SIG-M5 treated with dmso at 0.1 percent for 504 hours (cell line): Measurements from ENCODE around the gene PROZ.
"Not testable (repeated sequence)": the region's sequence is repeated elsewhere in the genome, so short reads cannot be mapped to it uniquely, and the experiment has no call there.

Experiments
- DNase-seq: peaks from one replicate; lab custom pipeline; 2025; ENCODE audit not compliant: unreplicated experiment; lab: John Stamatoyannopoulos, UW

PROZ gene, protein sequence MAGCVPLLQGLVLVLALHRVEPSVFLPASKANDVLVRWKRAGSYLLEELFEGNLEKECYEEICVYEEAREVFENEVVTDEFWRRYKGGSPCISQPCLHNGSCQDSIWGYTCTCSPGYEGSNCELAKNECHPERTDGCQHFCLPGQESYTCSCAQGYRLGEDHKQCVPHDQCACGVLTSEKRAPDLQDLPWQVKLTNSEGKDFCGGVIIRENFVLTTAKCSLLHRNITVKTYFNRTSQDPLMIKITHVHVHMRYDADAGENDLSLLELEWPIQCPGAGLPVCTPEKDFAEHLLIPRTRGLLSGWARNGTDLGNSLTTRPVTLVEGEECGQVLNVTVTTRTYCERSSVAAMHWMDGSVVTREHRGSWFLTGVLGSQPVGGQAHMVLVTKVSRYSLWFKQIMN

DNA sequence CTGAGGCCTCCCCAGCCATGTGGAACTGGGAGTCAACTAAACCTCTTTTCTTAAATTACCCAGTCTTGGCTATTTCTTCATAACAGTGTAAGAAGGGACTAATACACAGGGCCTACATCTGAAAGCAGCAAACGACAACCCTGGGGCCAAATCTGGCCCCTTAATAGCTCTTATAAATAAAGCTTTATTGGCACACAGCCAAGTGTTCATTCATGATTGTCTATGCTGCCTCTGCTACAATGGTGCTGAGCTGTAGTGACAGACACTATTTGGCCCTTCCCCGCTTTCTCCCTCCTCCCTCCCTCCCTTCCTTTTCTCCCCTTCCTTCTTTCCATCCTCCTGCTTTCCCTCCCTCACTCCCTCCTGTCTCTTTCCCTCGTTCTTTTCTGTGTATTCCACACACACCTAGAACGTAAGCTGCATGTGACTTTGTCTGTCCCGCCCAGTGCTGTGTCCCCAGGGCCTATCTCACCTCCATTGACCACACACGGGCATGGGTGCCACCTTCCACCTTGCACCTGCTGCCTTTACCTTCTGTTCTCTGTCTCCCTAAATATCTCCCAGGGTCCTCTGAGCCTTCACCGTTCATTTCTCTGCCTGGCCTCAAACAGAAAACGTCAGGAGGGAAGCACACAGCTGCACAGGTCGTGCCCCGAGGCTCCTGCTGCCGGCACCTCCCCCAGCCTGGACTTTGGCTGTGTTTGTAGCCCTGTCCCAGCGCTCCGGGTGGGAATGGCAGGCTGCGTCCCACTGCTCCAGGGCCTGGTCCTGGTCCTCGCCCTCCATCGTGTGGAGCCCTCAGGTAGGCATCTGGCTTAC, at the start of gene PROZ:
PROZ (plus strand) TSS at position 720 of the 819 bp plus-strand sequence; CDS start at position 733, 13 bp downstream.
- no peak for DNase-seq

DNA sequence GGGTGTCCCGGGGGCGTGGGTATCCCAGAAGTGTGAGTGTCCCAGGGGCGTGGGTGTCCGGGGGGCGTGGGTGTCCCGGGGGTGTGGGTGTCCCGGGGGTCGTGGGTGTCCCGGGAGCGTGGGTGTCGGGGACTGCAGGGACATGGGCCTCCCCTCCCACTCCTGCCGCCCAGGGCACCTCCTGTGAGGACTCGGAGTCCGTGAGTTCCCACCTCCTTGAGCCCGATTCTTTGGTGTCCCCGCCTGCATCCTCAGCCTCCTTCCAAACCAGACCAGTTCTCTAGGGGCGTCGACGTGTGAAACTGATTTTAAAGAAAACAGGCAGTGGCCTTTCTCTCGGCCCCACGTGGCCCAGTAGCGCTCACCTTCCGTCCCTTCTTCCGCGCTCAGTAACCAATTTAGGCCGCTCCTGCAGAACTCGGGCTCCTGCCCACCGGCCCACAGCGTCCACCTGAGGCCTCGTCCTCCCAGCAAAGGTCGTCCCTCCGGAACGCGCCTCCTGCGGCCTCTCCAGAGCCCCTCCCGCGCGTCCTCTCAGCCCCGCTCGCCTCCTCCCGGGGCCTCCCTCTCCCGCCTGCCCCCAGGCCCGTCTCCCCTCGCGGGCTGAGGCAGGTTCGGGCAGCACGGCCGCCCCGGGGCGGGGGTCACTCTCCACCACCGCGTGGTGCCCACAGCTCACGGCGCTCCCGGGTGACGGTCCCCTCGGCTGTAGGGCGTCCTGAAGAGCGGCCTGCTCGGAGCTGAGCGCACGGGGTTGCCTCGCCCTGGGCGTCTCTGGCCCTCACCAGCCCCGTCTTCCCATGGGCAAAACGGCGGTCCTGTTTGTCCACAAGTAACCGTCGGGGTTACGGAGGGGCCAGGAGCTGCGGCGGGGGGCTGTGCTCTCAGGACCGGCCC, 49.0 kb upstream of the PROZ start:
- no peak for DNase-seq

DNA sequence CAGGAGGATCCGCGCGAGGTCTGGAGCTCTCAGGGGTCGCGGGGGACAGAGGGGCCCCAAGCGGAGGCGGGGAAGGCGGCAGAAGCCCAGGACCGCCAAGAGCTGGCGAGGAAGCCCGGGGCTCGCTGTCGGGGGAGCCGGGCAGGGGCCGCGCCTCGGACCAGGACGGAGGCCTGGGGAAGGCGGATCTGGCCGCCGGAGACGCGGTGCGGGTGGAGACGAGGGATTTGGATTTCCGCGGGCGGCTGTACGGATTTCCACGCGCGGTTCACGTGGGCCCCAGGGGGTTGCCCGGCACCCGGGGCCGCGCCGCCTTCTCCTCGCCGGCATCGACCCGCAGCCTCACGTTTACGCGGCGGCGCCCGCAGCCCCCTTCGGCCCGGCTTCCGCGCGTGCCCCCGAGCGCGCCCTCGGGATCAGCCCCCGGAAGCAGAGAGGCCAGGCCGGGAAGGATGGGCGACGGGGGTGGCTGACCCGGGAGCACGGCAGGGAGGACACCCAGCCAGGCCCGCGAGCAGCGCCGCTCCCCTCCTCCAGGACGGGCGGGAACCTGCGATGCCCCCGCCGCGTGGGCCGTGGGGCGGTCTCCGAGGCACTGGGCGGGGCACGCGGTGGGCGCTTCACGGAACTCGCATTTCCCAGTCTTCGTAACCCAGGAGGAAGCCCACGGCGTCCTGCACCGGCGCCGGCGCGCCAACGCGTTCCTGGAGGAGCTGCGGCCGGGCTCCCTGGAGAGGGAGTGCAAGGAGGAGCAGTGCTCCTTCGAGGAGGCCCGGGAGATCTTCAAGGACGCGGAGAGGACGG, 48.2 kb upstream of the PROZ start:
- DNase-seq, result no peak

DNA sequence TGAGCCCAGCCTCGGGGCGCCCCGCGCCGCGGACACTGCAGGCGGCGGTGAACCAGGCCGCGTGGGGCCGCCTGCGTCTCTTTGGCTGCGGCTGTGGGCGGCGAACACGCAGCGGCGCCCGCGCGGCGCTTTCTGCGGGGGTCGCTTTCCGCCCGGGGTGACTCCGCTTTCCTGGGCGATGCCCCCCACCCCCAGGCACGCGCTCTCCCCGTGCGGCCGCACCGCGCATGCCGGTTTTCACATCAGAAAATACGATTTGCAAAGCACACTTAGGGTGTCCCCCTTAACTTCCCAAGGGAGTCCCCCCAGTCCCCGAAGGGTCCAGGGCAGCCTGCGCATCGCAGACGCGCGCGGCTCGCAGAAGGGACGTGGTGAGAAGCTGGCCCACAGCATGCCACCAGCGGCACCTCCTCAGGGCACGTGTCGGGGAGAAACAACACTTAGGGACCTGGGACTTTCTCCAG, 47.6 kb upstream of the PROZ start:
- no peak for DNase-seq

DNA sequence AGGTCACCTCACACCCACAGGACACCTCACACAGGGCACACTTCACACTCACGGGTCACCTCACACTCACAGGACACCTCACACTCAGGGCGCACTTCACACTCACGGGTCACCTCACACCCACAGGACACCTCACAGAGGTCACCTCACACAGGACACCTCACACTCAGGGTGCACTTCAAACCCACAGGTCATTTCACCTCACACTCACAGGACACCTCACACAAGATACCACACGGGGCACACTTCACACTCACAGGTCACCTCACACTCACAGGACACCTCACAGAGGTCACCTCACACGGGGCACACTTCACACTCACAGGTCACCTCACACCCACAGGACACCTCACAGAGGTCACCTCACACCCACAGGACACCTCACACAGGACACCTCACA, 46.6 kb upstream of the PROZ start:
- not testable (repeated sequence) for DNase-seq

DNA sequence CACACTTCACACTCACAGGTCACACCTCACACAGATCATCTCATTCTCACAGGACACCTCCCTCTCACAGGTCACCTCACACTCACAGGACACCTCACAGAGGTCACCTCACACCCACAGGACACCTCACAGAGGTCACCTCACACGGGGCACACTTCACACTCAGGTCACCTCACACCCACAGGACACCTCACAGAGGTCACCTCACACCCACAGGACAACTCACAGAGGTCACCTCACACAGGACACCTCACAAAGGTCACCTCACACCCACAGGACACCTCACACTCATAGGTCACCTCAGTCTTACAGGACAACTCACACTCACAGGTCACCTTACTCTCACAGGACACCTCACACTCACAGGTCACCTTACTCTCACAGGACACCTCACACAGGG, 46.0 kb upstream of the PROZ start:
- not testable (repeated sequence) for DNase-seq

DNA sequence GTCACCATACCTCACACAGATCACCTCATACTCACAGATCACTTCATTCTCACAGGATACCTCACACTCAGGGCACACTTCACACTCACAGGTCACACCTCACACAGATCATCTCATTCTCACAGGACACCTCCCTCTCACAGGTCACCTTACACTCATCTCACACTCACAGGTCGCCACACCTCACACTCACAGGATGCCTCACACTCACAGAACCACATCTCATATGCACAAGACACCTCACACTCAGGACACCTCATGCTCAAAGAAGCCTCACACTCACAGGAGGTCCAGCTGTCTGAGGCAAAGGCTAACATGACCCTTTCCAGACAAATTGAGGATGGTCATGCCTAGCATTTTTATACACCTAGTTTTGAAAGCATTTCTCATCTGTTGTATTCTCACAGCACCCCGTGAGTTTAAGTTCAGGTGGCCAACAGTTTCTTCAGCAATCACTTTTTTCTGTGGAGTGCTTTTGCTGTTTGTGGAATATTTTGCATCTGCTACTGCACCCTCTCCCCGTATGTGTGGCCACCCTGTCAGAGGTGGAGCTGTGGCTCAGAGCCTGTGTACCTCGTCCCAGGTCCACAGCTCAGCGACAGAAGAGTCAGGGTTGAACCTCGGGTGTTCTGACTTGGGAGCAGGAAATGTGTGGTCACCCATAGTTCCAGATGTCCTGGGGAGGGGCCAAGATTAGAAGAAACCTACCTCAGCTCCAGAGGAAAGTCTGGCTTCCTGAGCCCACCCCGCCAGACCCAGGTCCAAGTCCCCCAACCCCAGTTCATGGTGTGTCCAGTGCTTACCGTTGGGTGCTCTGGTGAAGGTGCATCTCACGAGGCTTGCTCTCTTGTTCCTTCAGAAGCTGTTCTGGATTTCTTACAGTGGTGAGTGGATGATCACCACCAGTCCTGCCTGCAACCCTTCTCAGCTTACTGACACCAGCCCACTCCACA, 45.3 kb upstream of the PROZ start:
- no peak for DNase-seq

DNA sequence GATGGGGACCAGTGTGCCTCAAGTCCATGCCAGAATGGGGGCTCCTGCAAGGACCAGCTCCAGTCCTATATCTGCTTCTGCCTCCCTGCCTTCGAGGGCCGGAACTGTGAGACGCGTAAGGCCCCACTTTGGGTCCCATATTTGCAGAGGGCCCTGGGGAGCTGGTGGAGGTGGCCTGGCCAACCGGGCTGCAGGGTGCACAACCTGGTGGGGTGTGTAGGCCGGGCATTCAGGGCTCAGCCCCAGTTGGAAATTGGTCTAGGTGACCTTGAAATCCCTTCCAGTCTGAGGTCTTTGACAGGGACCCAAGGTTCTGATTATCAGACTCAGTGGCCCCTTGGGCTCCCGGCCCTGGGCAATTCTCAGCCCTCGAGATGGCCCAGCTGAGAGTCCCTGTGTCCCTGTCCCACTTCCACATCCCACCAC, 44.6 kb upstream of the PROZ start:
- no peak for DNase-seq

DNA sequence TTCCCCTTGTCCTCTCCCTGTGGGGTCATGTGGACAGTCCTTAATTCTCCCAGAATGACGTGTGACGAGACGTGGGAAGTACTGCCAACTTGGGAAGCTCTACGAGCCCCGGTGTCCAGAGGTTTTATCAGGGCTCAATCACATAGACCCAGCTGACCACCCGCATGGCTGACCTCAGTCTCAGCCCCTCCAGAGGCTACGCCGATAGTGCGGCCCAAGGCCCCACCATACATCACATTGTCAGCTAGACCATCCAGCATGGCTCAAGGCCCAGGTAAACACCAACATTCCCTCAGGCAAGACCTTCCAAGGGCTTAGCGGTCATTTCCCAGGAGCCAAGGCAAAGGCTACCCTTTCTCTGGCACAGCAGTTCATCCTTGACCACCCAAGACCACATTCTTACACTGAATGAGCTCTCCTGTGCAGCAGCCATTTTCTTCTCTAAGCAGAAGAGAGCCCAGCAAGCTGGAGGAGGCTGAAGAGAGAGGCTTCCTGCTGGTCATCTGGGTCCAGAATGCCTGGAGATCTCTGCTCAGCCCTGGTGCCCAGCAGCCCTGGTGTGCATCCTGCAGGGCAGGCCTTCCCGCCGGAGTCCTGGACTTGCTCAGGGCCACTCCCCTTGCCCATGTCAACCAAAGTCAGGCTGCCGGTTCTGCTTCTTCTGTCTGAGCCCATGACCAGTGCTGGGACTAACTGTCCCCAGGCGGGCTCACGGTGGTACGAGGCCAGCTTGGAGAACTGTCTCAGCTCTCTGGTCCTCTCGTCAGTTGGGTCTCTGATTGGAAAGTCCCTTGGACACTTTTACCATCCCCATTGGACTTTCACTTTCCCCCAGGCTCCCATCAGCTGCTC, 43.7 kb upstream of the PROZ start:
- DNase-seq, result no peak

DNA sequence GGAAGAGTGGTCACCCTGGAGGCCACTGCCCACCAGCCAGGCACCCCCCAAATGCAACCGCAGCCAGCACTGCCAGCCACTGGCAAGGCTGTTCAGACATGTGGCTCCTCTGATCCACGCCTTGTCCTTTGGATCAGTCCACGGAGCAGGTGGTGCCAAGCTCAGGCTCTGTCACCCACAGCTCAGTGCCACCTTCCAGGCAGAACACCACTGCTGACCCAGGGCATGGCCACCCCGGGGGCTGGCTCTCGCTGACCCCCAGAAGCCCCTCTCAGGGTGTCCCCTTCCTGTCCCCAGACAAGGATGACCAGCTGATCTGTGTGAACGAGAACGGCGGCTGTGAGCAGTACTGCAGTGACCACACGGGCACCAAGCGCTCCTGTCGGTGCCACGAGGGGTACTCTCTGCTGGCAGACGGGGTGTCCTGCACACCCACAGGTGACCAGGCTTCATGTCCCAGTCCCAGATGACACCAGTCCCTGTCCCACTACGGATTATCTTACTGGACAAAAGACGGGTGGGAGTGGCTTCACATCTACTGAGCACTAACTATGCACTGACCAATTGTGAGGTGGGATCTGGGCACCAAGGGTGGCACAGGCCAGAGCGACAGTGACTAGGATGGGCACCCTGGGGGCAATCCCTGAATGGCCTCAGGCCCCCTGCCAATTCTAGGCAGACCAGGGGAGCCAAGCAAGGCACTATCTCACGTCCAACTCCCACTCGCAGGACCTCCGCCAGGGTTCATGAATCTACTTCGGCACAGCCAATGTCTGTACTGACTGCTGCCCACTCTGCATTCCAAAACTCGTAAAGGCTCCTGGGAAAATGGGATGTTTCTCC, 42.9 kb upstream of the PROZ start:
- no peak for DNase-seq

DNA sequence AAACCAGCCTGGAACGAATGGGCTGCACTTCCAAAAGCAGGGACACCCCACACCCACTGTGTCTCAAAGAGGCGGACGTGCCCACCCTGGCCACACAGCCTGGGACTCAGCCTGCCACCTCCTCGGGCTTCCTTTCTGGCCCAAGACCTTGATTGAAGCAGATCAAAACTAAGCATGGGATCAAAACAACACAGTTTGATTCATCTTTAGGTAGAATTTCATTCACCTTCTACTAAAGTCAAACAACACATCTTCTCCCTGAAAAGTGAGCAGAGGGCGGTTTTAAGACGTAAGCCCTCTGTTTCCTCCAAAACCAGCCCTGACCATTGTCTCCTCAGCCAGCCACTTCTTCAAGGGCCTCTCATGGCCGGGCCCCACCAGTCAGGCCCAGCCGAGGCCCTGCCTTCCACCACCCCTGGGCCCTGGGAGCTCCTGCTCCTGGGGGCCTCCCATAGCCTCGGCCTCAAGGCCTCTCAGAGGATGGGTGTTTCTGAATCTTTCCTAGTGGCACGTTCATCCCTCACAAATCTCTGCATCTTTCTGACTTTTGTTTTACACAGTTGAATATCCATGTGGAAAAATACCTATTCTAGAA, 42.1 kb upstream of the PROZ start:
- DNase-seq, result no peak

DNA sequence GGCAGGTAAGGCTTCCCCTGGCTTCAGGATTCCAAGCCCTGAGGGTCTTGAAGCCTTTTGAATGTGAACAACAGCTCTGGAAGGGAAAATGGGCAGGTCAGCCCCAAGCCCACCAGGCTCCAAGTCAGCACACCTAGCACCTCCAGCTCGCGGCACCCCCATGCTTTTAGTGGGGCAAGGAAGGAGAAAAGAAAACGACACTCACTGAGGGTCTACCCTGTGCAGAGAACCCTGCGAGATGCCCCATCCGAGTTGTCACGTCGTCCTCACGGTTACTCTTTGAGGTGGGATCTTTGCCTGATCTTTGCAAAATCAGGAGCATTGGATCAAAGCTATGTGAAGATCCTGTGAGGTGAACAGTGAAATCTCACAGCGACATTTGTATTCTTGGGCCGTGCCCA, 41.6 kb upstream of the PROZ start:
- DNase-seq, result no peak

DNA sequence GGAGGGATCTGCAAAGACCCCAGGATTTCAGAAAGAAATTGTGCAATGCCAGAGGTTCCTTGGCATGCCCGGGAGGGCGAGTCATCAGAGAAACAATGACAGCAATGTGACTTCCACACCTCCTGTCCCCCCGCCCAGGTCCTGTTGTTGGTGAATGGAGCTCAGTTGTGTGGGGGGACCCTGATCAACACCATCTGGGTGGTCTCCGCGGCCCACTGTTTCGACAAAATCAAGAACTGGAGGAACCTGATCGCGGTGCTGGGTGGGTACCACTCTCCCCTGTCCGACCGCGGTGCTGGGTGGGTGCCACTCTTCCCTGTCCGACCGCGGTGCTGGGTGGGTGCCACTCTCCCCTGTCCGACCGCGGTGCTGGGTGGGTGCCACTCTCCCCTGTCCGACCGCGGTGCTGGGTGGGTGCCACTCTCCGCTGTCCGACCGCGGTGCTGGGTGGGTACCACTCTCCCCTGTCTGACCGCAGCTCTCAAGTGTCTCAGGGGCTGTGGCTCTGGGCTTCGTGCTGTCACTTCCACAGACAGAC, 41.0 kb upstream of the PROZ start:
- no peak for DNase-seq

DNA sequence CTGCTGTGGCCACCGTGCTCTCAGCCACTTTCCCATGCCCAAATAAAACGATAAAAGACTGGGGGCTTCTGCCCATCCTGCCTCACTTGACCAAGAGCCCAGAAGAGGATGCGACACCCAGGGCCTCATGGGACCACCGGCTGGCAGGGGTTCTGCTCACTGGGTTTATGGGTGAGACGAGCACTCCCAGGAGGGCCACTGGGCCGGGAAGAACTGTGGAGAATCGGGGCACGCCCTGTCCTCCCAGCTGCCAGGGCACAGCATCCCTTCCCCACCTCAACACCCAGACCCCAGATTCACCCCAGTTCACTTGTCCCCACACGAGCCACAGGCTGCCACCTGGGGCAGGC, 40.6 kb upstream of the PROZ start:
- DNase-seq, result no peak

DNA sequence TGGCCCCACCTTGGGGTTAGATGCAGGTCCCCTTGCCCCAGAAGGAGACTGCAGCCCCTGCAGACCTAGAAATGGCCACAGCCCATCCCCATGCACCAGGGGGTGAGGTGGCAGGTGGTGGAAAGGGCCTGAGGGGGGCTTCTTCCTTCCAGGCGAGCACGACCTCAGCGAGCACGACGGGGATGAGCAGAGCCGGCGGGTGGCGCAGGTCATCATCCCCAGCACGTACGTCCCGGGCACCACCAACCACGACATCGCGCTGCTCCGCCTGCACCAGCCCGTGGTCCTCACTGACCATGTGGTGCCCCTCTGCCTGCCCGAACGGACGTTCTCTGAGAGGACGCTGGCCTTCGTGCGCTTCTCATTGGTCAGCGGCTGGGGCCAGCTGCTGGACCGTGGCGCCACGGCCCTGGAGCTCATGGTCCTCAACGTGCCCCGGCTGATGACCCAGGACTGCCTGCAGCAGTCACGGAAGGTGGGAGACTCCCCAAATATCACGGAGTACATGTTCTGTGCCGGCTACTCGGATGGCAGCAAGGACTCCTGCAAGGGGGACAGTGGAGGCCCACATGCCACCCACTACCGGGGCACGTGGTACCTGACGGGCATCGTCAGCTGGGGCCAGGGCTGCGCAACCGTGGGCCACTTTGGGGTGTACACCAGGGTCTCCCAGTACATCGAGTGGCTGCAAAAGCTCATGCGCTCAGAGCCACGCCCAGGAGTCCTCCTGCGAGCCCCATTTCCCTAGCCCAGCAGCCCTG, 40.0 kb upstream of the PROZ start:
- DNase-seq, result no peak

DNA sequence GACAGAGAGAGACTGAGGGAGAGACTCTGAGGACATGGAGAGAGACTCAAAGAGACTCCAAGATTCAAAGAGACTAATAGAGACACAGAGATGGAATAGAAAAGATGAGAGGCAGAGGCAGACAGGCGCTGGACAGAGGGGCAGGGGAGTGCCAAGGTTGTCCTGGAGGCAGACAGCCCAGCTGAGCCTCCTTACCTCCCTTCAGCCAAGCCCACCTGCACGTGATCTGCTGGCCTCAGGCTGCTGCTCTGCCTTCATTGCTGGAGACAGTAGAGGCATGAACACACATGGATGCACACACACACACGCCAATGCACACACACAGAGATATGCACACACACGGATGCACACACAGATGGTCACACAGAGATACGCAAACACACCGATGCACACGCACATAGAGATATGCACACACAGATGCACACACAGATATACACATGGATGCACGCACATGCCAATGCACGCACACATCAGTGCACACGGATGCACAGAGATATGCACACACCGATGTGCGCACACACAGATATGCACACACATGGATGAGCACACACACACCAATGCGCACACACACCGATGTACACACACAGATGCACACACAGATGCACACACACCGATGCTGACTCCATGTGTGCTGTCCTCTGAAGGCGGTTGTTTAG, 39.2 kb upstream of the PROZ start:
- DNase-seq, result no peak
